ENCODE measurements around the gene TMBIM1. TPM values are rescaled to one million over a fixed set of nuclear protein-coding genes. Genes with fewer than 3 reads are reported as not detected.

The TMBIM1 gene
- total and polyA plus RNA-seq, 9 of the 15 experiments (the other 6 are each of a cell fraction or from before 2014, with no cell fraction given): 14.2 to 105 (median 47.0) TPM

DNA sequence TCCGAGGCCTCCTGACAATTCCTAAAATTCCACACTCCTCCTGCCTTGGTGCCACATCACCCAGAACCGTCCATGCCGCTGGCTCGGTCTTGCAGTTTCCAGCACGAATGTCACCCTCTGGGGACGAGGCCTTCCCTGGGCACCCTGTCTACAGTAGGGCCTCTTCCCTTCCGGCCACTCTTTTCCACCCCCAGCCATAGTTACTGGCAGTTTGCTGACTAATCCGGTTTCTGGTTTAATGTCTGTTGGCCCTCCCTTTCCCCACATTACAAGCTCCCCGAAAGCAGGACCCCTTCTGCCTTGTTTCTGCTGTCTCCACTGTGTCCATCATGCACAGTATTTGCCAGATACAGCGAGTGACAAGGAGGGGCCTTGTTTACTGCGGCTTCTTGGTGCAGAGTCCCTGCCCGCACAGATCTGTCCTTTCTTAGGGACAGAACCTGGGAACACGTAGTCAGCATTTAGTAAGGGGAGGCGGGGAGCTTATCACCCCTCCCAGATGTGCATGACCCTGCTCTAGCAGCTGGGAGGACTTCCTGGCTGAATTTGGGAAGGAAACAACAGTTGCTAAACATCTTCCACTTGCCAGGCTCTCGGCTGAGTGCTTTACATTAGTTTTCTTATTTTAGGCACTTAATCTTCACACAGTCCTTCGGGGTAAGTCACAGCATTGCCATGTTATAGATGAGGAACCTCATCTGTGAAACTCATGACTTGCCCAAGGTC, 40.8 kb upstream of the TMBIM1 start (continued):
- TF ChIP-seq, protein P1, sequence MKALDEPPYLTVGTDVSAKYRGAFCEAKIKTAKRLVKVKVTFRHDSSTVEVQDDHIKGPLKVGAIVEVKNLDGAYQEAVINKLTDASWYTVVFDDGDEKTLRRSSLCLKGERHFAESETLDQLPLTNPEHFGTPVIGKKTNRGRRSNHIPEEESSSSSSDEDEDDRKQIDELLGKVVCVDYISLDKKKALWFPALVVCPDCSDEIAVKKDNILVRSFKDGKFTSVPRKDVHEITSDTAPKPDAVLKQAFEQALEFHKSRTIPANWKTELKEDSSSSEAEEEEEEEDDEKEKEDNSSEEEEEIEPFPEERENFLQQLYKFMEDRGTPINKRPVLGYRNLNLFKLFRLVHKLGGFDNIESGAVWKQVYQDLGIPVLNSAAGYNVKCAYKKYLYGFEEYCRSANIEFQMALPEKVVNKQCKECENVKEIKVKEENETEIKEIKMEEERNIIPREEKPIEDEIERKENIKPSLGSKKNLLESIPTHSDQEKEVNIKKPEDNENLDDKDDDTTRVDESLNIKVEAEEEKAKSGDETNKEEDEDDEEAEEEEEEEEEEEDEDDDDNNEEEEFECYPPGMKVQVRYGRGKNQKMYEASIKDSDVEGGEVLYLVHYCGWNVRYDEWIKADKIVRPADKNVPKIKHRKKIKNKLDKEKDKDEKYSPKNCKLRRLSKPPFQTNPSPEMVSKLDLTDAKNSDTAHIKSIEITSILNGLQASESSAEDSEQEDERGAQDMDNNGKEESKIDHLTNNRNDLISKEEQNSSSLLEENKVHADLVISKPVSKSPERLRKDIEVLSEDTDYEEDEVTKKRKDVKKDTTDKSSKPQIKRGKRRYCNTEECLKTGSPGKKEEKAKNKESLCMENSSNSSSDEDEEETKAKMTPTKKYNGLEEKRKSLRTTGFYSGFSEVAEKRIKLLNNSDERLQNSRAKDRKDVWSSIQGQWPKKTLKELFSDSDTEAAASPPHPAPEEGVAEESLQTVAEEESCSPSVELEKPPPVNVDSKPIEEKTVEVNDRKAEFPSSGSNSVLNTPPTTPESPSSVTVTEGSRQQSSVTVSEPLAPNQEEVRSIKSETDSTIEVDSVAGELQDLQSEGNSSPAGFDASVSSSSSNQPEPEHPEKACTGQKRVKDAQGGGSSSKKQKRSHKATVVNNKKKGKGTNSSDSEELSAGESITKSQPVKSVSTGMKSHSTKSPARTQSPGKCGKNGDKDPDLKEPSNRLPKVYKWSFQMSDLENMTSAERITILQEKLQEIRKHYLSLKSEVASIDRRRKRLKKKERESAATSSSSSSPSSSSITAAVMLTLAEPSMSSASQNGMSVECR (CRISPR knock-in tag; IDR thresholded peaks at IDR 0.05): 0 out of 2 replicates have a peak, but pooled peaks have one; percentile 39
- no peak for TF ChIP-seq NCOA4 (IDR thresholded peaks at IDR 0.05; ENCODE audit: partially characterized antibody)
- TF ChIP-seq ZNF347 (CRISPR knock-in tag; IDR thresholded peaks at IDR 0.05; ENCODE audit: low read depth): no peak
- TF ChIP-seq MCM3 (IDR thresholded peaks at IDR 0.05): no peak
- TF ChIP-seq PCBP2 (IDR thresholded peaks at IDR 0.05; ENCODE audit: low read depth, low read length, poor library complexity, severe bottlenecking): no peak
- no peak for TF ChIP-seq ZNF174 (CRISPR knock-in tag; IDR thresholded peaks at IDR 0.05)
- no peak for TF ChIP-seq ZNF583 (CRISPR knock-in tag; IDR thresholded peaks at IDR 0.05)
- TF ChIP-seq SMAD4 (CRISPR knock-in tag; conservative IDR thresholded peaks at IDR 0.05): peak; percentile 65; the same call in 1 of the 2 replicates
- peak; percentile 76 for TF ChIP-seq TAL1 (IDR thresholded peaks at IDR 0.05)
- no peak for TF ChIP-seq ZNF133 (CRISPR knock-in tag; IDR thresholded peaks at IDR 0.05)
- no peak for TF ChIP-seq ZNF146 (CRISPR knock-in tag; IDR thresholded peaks at IDR 0.05; ENCODE audit: unreplicated experiment)
- TF ChIP-seq BHLHE40 (IDR thresholded peaks at IDR 0.05; ENCODE audit: low read length): no peak
- peak; percentile 50 to 68; a peak in 2 of 4 replicates for TF ChIP-seq SIN3A (IDR thresholded peaks at IDR 0.05; ENCODE audit: borderline replicate concordance in 2 of 2, control insufficient read depth in 1 of 2, low read depth in 2 of 2, low read length in 2 of 2)
- no peak for TF ChIP-seq CAMTA2 (CRISPR knock-in tag; conservative IDR thresholded peaks at IDR 0.05)
- no peak for TF ChIP-seq RFX5 (IDR thresholded peaks at IDR 0.05; ENCODE audit: low read depth, low read length)
- peak; percentile 75 for TF ChIP-seq SUPT5H (IDR thresholded peaks at IDR 0.05)
- TF ChIP-seq, protein P2, sequence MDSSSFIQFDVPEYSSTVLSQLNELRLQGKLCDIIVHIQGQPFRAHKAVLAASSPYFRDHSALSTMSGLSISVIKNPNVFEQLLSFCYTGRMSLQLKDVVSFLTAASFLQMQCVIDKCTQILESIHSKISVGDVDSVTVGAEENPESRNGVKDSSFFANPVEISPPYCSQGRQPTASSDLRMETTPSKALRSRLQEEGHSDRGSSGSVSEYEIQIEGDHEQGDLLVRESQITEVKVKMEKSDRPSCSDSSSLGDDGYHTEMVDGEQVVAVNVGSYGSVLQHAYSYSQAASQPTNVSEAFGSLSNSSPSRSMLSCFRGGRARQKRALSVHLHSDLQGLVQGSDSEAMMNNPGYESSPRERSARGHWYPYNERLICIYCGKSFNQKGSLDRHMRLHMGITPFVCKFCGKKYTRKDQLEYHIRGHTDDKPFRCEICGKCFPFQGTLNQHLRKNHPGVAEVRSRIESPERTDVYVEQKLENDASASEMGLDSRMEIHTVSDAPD (CRISPR knock-in tag; IDR thresholded peaks at IDR 0.05): no peak
- no peak for TF ChIP-seq POU5F1 (IDR thresholded peaks at IDR 0.05; ENCODE audit: borderline replicate concordance, low read depth, low read length, partially characterized antibody)
- no peak for TF ChIP-seq KAT7 (CRISPR knock-in tag; IDR thresholded peaks at IDR 0.05; ENCODE audit: borderline replicate concordance)
- no peak for TF ChIP-seq KLF10 (CRISPR knock-in tag; IDR thresholded peaks at IDR 0.05)
- TF ChIP-seq PHB (CRISPR knock-in tag; IDR thresholded peaks at IDR 0.05): no peak
- no peak for TF ChIP-seq HNRNPLL (IDR thresholded peaks at IDR 0.05; ENCODE audit: low read depth, low read length, poor library complexity, severe bottlenecking)
- TF ChIP-seq RFX7 (CRISPR knock-in tag; IDR thresholded peaks at IDR 0.05): no peak
